ENCODE data around the gene RSPH1.

The RSPH1 gene

GRCh38 chr21:42451941-42452340 lies 44.1 kb downstream of the RSPH1 start:
- no peak for DNase-seq

- DNase-seq: no peak
These were observed 47.3 kb downstream of the RSPH1 start for GRCh38 chr21:42448686-42449085.

- no peak for DNase-seq
These were observed 48.3 kb downstream of the RSPH1 start for GRCh38 chr21:42447732-42448131.

GRCh38 chr21:42447182-42447581 lies 48.8 kb downstream of the RSPH1 start:
- DNase-seq: no peak

- DNase-seq: no peak
These were observed 49.5 kb downstream of the RSPH1 start for GRCh38 chr21:42446531-42446930.

- DNase-seq: no peak
These were observed 50.7 kb downstream of the RSPH1 start for GRCh38 chr21:42445311-42445710.

- DNase-seq: no peak
These were observed 51.3 kb downstream of the RSPH1 start for GRCh38 chr21:42444745-42445059.

- DNase-seq: no peak
These were observed 51.9 kb downstream of the RSPH1 start for GRCh38 chr21:42443876-42444744.

GRCh38 chr21:42443181-42443785 lies 52.7 kb downstream of the RSPH1 start:
- no peak for DNase-seq

- DNase-seq: no peak
These were observed 54.1 kb downstream of the RSPH1 start for GRCh38 chr21:42441963-42442362.

- peak in 1 of 56 donors; percentile 13 for DNase-seq
These were observed 55.7 kb downstream of the RSPH1 start for GRCh38 chr21:42440187-42440792.

GRCh38 chr21:42439284-42440186 lies 56.5 kb downstream of the RSPH1 start:
- DNase-seq: no peak

- no peak for DNase-seq
These were observed 57.5 kb downstream of the RSPH1 start for GRCh38 chr21:42438316-42439205.

- DNase-seq: no peak
These were observed 58.2 kb downstream of the RSPH1 start for GRCh38 chr21:42437786-42438185.

- DNase-seq: no peak
These were observed 59.1 kb downstream of the RSPH1 start for GRCh38 chr21:42436914-42437313.

- DNase-seq: no peak
These were observed 60.2 kb downstream of the RSPH1 start for GRCh38 chr21:42435833-42436232.

- no peak for DNase-seq
These were observed 60.6 kb downstream of the RSPH1 start for GRCh38 chr21:42435401-42435800.

GRCh38 chr21:42434884-42435283 lies 61.1 kb downstream of the RSPH1 start:
- no peak for DNase-seq

- DNase-seq: no peak
These were observed 62.0 kb downstream of the RSPH1 start for GRCh38 chr21:42433946-42434551.

GRCh38 chr21:42432695-42433094 lies 63.3 kb downstream of the RSPH1 start:
- DNase-seq: no peak

Data from nucleus accumbens (tissue), 56 donors.